Lung (tissue), 12 donors: ENCODE data around the gene TBCCD1. TPM values are rescaled to one million over a fixed set of nuclear protein-coding genes. Genes with fewer than 3 reads are reported as not detected.

ENCODE experiments used
- ATAC-seq: fragments of 200-7000 bp; cut with Tn5 transposase; one replicate; pipeline ENCODE4 v1.9.1; 2020; ENCODE audit warnings: moderate number of reproducible peaks; ENCODE audit not compliant: insufficient read depth, low FRiP score
- DNase-seq, 3 donors: peaks; one replicate each; pipeline ENCODE4 v3.0.0-alpha.2; 2013 to 2017
- H3K27ac ChIP-seq, 2 donors: one replicate each; pipeline ENCODE4 v1.5.1; 2013; ENCODE audit warnings: mild to moderate bottlenecking in 2 of 2, moderate library complexity in 2 of 2, control low read depth in 1 of 2, inconsistent platforms in 1 of 2, low read depth in 1 of 2, low read length in 1 of 2
- H3K27me3 ChIP-seq, 3 donors: one replicate each; pipeline ENCODE4 v1.5.1; 2013; ENCODE audit warnings: low read length in 2 of 3; ENCODE audit not compliant: control insufficient read depth in 3 of 3, insufficient read depth in 3 of 3
- H3K36me3 ChIP-seq, 4 donors: one replicate each; pipeline ENCODE4 v1.5.1; 2013; ENCODE audit warnings: low read length in 4 of 4, mild to moderate bottlenecking in 1 of 4, moderate library complexity in 1 of 4; ENCODE audit not compliant: control insufficient read depth in 4 of 4, insufficient read depth in 4 of 4
- H3K4me1 ChIP-seq, 5 donors: one replicate each; pipeline ENCODE4 v1.5.1; 2013; ENCODE audit warnings: low read length in 5 of 5, mild to moderate bottlenecking in 2 of 5, moderate library complexity in 1 of 5; ENCODE audit not compliant: control insufficient read depth in 5 of 5, insufficient read depth in 5 of 5
- H3K4me3 ChIP-seq: one replicate; pipeline ENCODE4 v1.5.1; 2013; ENCODE audit warnings: mild to moderate bottlenecking, control low read depth, moderate library complexity
- H3K9ac ChIP-seq, 2 donors: one replicate each; pipeline ENCODE4 v1.5.1; 2013; ENCODE audit warnings: low read length in 2 of 2, control low read depth in 1 of 2; ENCODE audit not compliant: insufficient read depth in 1 of 2
- H3K9me3 ChIP-seq, 4 donors: one replicate each; pipeline ENCODE4 v1.5.1; 2013; ENCODE audit warnings: low read length in 3 of 4, mild to moderate bottlenecking in 1 of 4, moderate library complexity in 1 of 4; ENCODE audit not compliant: control insufficient read depth in 4 of 4, insufficient read depth in 3 of 4
- WGBS, 2 donors: extraction: QIAGEN DNeasy Blood & Tissue Kit; methylation state at CpG; one replicate each; pipeline ENCODE4 v1.1.7; 2013; 5-methylcytosine and 5-hydroxymethylcytosine counted together
- polyA plus RNA-seq, 2 donors: library from polyadenylated mRNA; stranded (reverse); fragments of 200-250 nt; gene quantifications; one replicate each; pipeline ENCODE4 v1.2.1, GENCODE V29; 2013
- total RNA-seq, 2 donors: library from RNA; depleted of rRNA in 1 of 2; stranded (reverse); fragments of >200 nt in 1 of 2; gene quantifications; one replicate each; pipeline ENCODE4 v1.2.1, GENCODE V29; 2014 to 2021
- TF ChIP-seq, protein P1 (sequence below): IDR thresholded peaks from 2 replicates; pipeline ENCODE4 v1.5.1; 2012; ENCODE audit warnings: mild to moderate bottlenecking; ENCODE audit errors: control extremely low read depth, extremely low read depth
- donor health status: control.
- donor health status: control.
- donor health status: Bipolar disorder and iron deficiency.
- donor health status: healthy.
- donor health status: DM: yes; HTN: yes; CAD: no.

The TBCCD1 gene
- total and polyA plus RNA-seq, 4 donors, result 3.2 to 17.3 (median 7.5) TPM

GRCh38 chr3:186593862-186594261 lies 26.7 kb upstream of the TBCCD1 start:
- WGBS, 2 donors, result 91 to 94% methylated on average over 3 of the region's 3 CpGs
- no peak overlapping the region for H3K27ac ChIP-seq
- no peaks in the 10 kb centered on the region for H3K9me3 ChIP-seq
- no peak overlapping the region for H3K4me3 ChIP-seq
- TF ChIP-seq, protein P1, sequence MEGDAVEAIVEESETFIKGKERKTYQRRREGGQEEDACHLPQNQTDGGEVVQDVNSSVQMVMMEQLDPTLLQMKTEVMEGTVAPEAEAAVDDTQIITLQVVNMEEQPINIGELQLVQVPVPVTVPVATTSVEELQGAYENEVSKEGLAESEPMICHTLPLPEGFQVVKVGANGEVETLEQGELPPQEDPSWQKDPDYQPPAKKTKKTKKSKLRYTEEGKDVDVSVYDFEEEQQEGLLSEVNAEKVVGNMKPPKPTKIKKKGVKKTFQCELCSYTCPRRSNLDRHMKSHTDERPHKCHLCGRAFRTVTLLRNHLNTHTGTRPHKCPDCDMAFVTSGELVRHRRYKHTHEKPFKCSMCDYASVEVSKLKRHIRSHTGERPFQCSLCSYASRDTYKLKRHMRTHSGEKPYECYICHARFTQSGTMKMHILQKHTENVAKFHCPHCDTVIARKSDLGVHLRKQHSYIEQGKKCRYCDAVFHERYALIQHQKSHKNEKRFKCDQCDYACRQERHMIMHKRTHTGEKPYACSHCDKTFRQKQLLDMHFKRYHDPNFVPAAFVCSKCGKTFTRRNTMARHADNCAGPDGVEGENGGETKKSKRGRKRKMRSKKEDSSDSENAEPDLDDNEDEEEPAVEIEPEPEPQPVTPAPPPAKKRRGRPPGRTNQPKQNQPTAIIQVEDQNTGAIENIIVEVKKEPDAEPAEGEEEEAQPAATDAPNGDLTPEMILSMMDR, result no peak
- peaks cover 0 to 2% (median 0%) of the 10 kb centered on the region in 5 donors for H3K4me1 ChIP-seq
- no peaks in the 10 kb centered on the region for H3K27me3 ChIP-seq
- DNase-seq, result no peak
- no peak overlapping the region for H3K9ac ChIP-seq
- no peaks in the 10 kb centered on the region for H3K36me3 ChIP-seq
- ATAC-seq, result no peak

DNA sequence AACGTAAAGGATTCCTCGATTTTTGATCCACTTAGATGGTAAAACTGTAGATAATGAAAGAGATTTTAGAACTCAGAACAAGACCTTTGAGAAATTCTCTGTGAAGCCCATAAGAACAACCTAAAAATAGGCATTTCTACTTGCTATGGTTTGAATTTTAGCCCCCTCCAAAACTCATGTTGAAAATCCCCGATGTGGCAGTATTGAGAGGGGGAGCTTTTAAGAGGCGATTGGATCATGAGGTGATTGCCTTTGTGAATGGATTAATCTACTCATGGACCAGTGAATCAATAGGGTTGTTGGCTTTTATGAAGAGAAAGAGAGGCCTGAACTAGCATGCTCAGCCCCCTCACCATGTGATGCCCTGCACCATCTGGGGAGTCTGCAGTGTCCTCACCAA lies 25.5 kb upstream of the TBCCD1 start:
- TF ChIP-seq, protein P1, result no peak
- 91 to 96% methylated on average over 4 of the region's 4 CpGs for WGBS, 2 donors

GRCh38 chr3:186590580-186591295 lies 23.6 kb upstream of the TBCCD1 start:
- H3K4me1 ChIP-seq, result no peaks in the 10 kb centered on the region
- peaks cover 0 to 3% (median under 1%) of the 10 kb centered on the region in 4 donors for H3K36me3 ChIP-seq
- TF ChIP-seq, protein P1, result no peak
- DNase-seq, result no peak
- no peak overlapping the region for H3K4me3 ChIP-seq
- H3K27ac ChIP-seq, result no peak overlapping the region
- no peaks in the 10 kb centered on the region for H3K9me3 ChIP-seq
- no peak overlapping the region for H3K9ac ChIP-seq
- no peak for ATAC-seq
- no peaks in the 10 kb centered on the region for H3K27me3 ChIP-seq
- WGBS, 2 donors, result 74 to 75% methylated on average over 7 of the region's 7 CpGs

More for the DNA sequence above, 25.5 kb upstream of the TBCCD1 start:
- H3K27me3 ChIP-seq, result no peaks in the 10 kb centered on the region
- no peaks in the 10 kb centered on the region for H3K36me3 ChIP-seq
- no peak overlapping the region for H3K9ac ChIP-seq
- no peak for ATAC-seq
- DNase-seq, result no peak
- H3K9me3 ChIP-seq, result no peaks in the 10 kb centered on the region
- no peak overlapping the region for H3K27ac ChIP-seq
- H3K4me1 ChIP-seq, result no peaks in the 10 kb centered on the region
- no peak overlapping the region for H3K4me3 ChIP-seq
